Heart left ventricle (tissue), 16 donors: ENCODE data around the gene HNRNPK. TPM values are rescaled to one million over a fixed set of nuclear protein-coding genes. Genes with fewer than 3 reads are reported as not detected.

Source experiments
- ATAC-seq, 4 donors: fragments of 200-7000 bp; cut with Tn5 transposase; one replicate each; pipeline ENCODE4 v1.9.1; 2020 to 2022; ENCODE audit warnings: moderate library complexity in 4 of 4, mild to moderate bottlenecking in 3 of 4, moderate number of reproducible peaks in 1 of 4
- DNase-seq, 5 donors: peaks; one replicate each; pipeline ENCODE4 v3.0.0-alpha.2; 2020
- H3K27ac ChIP-seq, 12 donors: fragments of 200-600 bp; sonication (generic) in 4 of 12; one replicate each; pipeline versions ENCODE4 v1.5.0 to v1.8.0; 2016 to 2022; ENCODE audit warnings: mild to moderate bottlenecking in 2 of 12
- H3K27me3 ChIP-seq, 9 donors: fragments of 200-600 bp; sonication (generic) in 2 of 9; one replicate each; pipeline versions ENCODE4 v1.5.1 to v1.8.0; 2016 to 2022; ENCODE audit warnings: mild to moderate bottlenecking in 3 of 9
- H3K36me3 ChIP-seq, 9 donors: fragments of 200-600 bp; sonication (generic) in 2 of 9; one replicate each; pipeline versions ENCODE4 v1.5.0 to v1.8.0; 2018 to 2022; ENCODE audit warnings: mild to moderate bottlenecking in 2 of 9
- H3K4me1 ChIP-seq, 12 donors: fragments of 200-600 bp; sonication (generic) in 4 of 12; one replicate each; pipeline versions ENCODE4 v1.5.0 to v1.8.0; 2016 to 2022; ENCODE audit warnings: mild to moderate bottlenecking in 3 of 12
- H3K4me3 ChIP-seq, 12 donors: fragments of 200-600 bp; sonication (generic) in 4 of 12; one replicate each; pipeline versions ENCODE4 v1.5.0 to v1.8.0; 2017 to 2022; ENCODE audit warnings: mild to moderate bottlenecking in 9 of 12, moderate library complexity in 4 of 12
- H3K9me3 ChIP-seq, 12 donors: fragments of 200-600 bp; sonication (generic) in 4 of 12; one replicate each; pipeline versions ENCODE4 v1.5.0 to v1.8.0; 2016 to 2022; ENCODE audit warnings: mild to moderate bottlenecking in 1 of 12
- CTCF ChIP-seq, 12 donors: fragments of 200-600 bp; sonication (generic) in 4 of 12; IDR thresholded peaks; one replicate each; pipeline versions ENCODE4 v1.5.0 to v1.8.0; 2018 to 2022; ENCODE audit warnings: antibody characterized with exemption in 12 of 12, mild to moderate bottlenecking in 5 of 12
- POLR2A ChIP-seq, 2 donors: fragments of 450-650 bp; IDR thresholded peaks; one replicate each; pipeline ENCODE4 v1.6.1; 2017; ENCODE audit warnings: antibody characterized with exemption in 2 of 2, mild to moderate bottlenecking in 2 of 2, moderate library complexity in 2 of 2
- WGBS, 4 donors: extraction: QIAGEN DNeasy Blood & Tissue Kit in 2 of 4; methylation state at CpG; one replicate each; pipeline versions ENCODE4 v1.1.5 to v1.1.7; 2013 to 2018; 5-methylcytosine and 5-hydroxymethylcytosine counted together
- intact Hi-C, 10 donors: fragments of 100-400 bp; cut with DNase I; formaldehyde crosslinking; loops; one replicate each; pipeline versions ENCODE4 v1.11.1 to v1.14.2; 2022
- polyA plus RNA-seq, 2 donors: library from polyadenylated mRNA; stranded (reverse); fragments of 200-250 nt; gene quantifications; one replicate each; pipeline ENCODE4 v1.2.3, GENCODE V29; 2013
- total RNA-seq, 9 donors: library from RNA; depleted of rRNA in 2 of 9; stranded (reverse); fragments of >200 nt in 2 of 9; fragmentation: NEBNext Ultra II Directional in 3 of 9; extraction: Animal tissue kit (Norgen Biotek cat#: 25700) in 3 of 9; gene quantifications; one replicate each; pipeline versions ENCODE4 v1.1.0 to v1.2.4, GENCODE V29; 2016 to 2023
- donor health status: ischemic (EF 13 %, LVEDD 7.1; RV severe dilation, severe dysfunction).
- donor health status: healthy with polysubstance abuse.
- donor health status: DM: no; HTN: yes; CAD: no.
- donor health status: DM: no; HTN: no; CAD: no.
- donor health status: ischemic (EF 25% LVEDD 6.9; RV normal size, moderate dysfunction).
- donor health status: ischemic (EF 25% LVEDD 5.7; RV mildly dilated, moderate dysfunction).
- donor health status: healthy.
- donor health status: DM: yes; HTN: yes; CAD: no.
- donor health status: ischemic (EF 35%, LVEDD 5.7; RV mildly dilated, moderate dysfunction).
- donor health status: nonischemic (EF 11% LVEDD 7.7; RV severe dilation, severe dysfunction).
- donor health status: DM: yes; HTN: yes; CAD: no.
- donor health status: PGD.
- donor health status: ischemic (EF 29% LVEDD 5.4; RV normal size, mild dysfunction).
- donor health status: nonischemic (EF 23%, LVEDD 6.1; RV moderate dilation, normal function).

The HNRNPK gene
- total and polyA plus RNA-seq, 11 donors, result 127 to 388 (median 318) TPM

DNA sequence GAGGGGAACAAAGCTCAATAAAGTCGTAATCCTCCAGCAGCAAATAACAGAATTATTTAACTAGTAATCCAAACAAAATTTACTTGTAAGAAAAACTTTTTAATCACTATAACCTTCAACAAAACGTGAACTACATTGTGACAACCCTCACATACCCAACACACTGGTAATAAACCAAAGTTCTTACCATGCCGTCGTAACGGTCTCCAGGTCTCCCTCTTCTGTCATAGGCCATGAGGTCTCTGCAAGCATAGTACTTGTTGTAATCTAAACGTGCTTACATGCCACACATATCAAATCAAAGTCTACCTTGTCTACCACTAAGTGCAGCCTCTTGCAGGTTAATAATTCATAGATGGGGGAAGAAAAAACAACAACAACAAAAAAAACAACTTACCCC, 8.5 kb downstream of the HNRNPK start:
- H3K36me3 ChIP-seq, result peaks cover 3 to 100% (median 100%) of the 10 kb centered on the region in 9 donors
- WGBS, 4 donors, result 66 to 73% (median 69%) methylated on average over 6 of the region's 6 CpGs
- ATAC-seq (no peak), DNase-seq (no peak)
- TF ChIP-seq POLR2A (IDR thresholded peaks at IDR 0.05) (no peak), CTCF (IDR thresholded peaks at IDR 0.05) (no peak)
- H3K4me3 ChIP-seq, result no peak overlapping the region
- intact Hi-C loops, result no loop called here
- no peaks in the 10 kb centered on the region for H3K9me3 ChIP-seq
- peaks cover 0 to 39% (median 16%) of the 10 kb centered on the region in 12 donors for H3K4me1 ChIP-seq
- no peak overlapping the region for H3K27ac ChIP-seq
- H3K27me3 ChIP-seq, result no peaks in the 10 kb centered on the region

- DNase-seq (no peak), ATAC-seq (no peak)
- TF ChIP-seq CTCF (IDR thresholded peaks at IDR 0.05), result no peak
- TF ChIP-seq POLR2A (IDR thresholded peaks at IDR 0.05), result no peak
- intact Hi-C loops, result no loop called here
- H3K4me3 ChIP-seq, result no peak overlapping the region
- no peaks in the 10 kb centered on the region for H3K27me3 ChIP-seq
- peaks cover 0 to 23% (median under 1%) of the 10 kb centered on the region in 12 donors for H3K4me1 ChIP-seq
- H3K36me3 ChIP-seq, result peaks cover 3 to 93% (median 86%) of the 10 kb centered on the region in 9 donors
- no peak overlapping the region for H3K27ac ChIP-seq
- H3K9me3 ChIP-seq, result no peaks in the 10 kb centered on the region
- WGBS, 4 donors, result 68 to 75% (median 70%) methylated on average over 3 of the region's 3 CpGs
These were observed 10.4 kb downstream of the HNRNPK start for GRCh38 chr9:83969602-83970001.

- no peaks in the 10 kb centered on the region for H3K9me3 ChIP-seq
- H3K4me1 ChIP-seq, result peaks cover 0 to 8% (median 0%) of the 10 kb centered on the region in 12 donors
- intact Hi-C loops, result no loop called here
- WGBS, 4 donors, result 75 to 81% (median 77%) methylated on average over 1 of the region's 1 CpG
- no peaks in the 10 kb centered on the region for H3K27me3 ChIP-seq
- H3K36me3 ChIP-seq, result peaks cover 0 to 67% (median 61%) of the 10 kb centered on the region in 9 donors
- DNase-seq (no peak), ATAC-seq (no peak)
- no peak for TF ChIP-seq CTCF (IDR thresholded peaks at IDR 0.05)
- TF ChIP-seq POLR2A (IDR thresholded peaks at IDR 0.05), result no peak
- no peak overlapping the region for H3K27ac ChIP-seq
- no peak overlapping the region for H3K4me3 ChIP-seq
These were observed 12.9 kb downstream of the HNRNPK start for GRCh38 chr9:83967073-83967472.

DNA sequence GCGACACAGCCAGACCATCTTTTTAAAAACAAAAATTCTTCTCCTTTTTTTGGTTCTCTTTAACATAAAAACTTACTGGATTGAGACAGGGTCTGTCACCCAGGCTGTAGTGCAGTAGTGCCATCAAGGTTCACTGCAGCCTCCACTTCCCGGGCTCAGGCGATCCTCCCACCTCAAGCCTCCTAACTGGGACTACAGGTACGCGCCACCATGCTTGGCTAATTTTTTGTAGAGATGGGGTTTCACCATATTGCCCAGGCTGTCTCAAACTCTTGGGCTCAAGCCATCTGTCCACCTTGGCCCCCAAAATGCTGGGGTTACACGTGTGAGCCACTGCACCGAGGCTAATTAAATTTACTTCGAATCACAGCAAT, 13.8 kb downstream of the HNRNPK start:
- TF ChIP-seq CTCF (IDR thresholded peaks at IDR 0.05) (no peak), POLR2A (IDR thresholded peaks at IDR 0.05) (no peak)
- intact Hi-C loops, result no loop called here
- no peaks in the 10 kb centered on the region for H3K27me3 ChIP-seq
- H3K36me3 ChIP-seq, result peaks cover 0 to 58% (median 52%) of the 10 kb centered on the region in 9 donors
- no peak for DNase-seq
- H3K4me1 ChIP-seq, result peaks cover 0 to 7% (median 0%) of the 10 kb centered on the region in 12 donors
- 83 to 90% (median 89%) methylated on average over 8 of the region's 8 CpGs for WGBS, 4 donors
- no peaks in the 10 kb centered on the region for H3K9me3 ChIP-seq
- no peak overlapping the region for H3K4me3 ChIP-seq
- no peak overlapping the region for H3K27ac ChIP-seq
- ATAC-seq, result peak; percentile 14 to 38 (median 28)
